SU-DHL-6 (cell line): ENCODE results near the gene SLC22A15.

Source experiments
- EZH2phosphoT487 ChIP-seq: fragments of 200-600 bp; sonication (generic), shearing (Covaris generic); conservative IDR thresholded peaks from 2 replicates; pipeline ENCODE4 v1.6.1; 2018; ENCODE audit warnings: mild to moderate bottlenecking, antibody characterized with exemption, low read length, moderate library complexity, mixed read lengths
- TF ChIP-seq, protein P1 (sequence below): fragments of 200-600 bp; sonication (generic); IDR thresholded peaks from one replicate; pipeline ENCODE4 v1.5.1; 2017; ENCODE audit warnings: antibody characterized with exemption, mild to moderate bottlenecking, low read length, moderate library complexity; ENCODE audit not compliant: insufficient read depth, poor library complexity, severe bottlenecking

DNA sequence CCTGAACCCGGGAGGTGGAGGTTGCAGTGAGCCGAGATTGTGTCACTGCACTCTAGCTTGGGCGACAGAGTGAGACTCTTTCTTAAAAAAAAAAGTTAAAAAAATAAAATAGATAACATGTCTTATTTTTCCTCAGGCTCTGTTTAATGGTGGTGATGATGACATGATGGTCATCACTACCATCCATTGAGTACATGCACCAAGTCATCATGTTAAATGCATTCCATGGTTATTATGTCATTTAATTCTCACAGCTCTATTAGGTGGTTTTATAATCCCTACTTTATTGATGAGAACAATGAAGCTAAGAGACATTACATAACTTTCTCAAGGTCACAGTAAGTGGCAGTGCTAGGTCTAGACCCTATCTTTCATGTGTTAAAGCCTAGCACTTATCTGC, 100.5 kb downstream of the SLC22A15 start:
- TF ChIP-seq, protein P1, sequence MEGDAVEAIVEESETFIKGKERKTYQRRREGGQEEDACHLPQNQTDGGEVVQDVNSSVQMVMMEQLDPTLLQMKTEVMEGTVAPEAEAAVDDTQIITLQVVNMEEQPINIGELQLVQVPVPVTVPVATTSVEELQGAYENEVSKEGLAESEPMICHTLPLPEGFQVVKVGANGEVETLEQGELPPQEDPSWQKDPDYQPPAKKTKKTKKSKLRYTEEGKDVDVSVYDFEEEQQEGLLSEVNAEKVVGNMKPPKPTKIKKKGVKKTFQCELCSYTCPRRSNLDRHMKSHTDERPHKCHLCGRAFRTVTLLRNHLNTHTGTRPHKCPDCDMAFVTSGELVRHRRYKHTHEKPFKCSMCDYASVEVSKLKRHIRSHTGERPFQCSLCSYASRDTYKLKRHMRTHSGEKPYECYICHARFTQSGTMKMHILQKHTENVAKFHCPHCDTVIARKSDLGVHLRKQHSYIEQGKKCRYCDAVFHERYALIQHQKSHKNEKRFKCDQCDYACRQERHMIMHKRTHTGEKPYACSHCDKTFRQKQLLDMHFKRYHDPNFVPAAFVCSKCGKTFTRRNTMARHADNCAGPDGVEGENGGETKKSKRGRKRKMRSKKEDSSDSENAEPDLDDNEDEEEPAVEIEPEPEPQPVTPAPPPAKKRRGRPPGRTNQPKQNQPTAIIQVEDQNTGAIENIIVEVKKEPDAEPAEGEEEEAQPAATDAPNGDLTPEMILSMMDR: no peak
- TF ChIP-seq EZH2phosphoT487: no peak
